Adrenal gland (tissue), 12 donors: ENCODE data around the gene CREB3L4. TPM values are rescaled to one million over a fixed set of nuclear protein-coding genes. Genes with fewer than 3 reads are reported as not detected.

Experiments
- DNase-seq, 7 donors: peaks; one replicate each; pipeline ENCODE4 v3.0.0-alpha.2; 2019 to 2020
- H3K27ac ChIP-seq, 5 donors: fragments of 200-600 bp; sonication (generic) in 4 of 5; 1 replicate in 3 of 5; 2 replicates in 2 of 5; pipeline versions ENCODE4 v1.5.1 to v1.8.0; 2016 to 2020; ENCODE audit warnings: mild to moderate bottlenecking in 1 of 5
- H3K27me3 ChIP-seq: fragments of 200-600 bp; 2 replicates; pipeline ENCODE4 v1.8.0; 2021
- H3K36me3 ChIP-seq, 2 donors: fragments of 200-600 bp; replicated peaks in 1 of 2; 1 replicate in 1 of 2; 2 replicates in 1 of 2; pipeline versions ENCODE4 v1.5.1 to v1.8.0; 2018 to 2022
- H3K4me1 ChIP-seq, 2 donors: fragments of 200-600 bp; replicated peaks in 1 of 2; 1 replicate in 1 of 2; 2 replicates in 1 of 2; pipeline versions ENCODE4 v1.5.1 to v1.8.0; 2018 to 2021
- H3K4me3 ChIP-seq, 4 donors: fragments of 200-600 bp; sonication (generic) in 3 of 4; one replicate each; pipeline ENCODE4 v1.5.1; 2016 to 2018
- H3K9me3 ChIP-seq, 3 donors: fragments of 200-600 bp; sonication (generic) in 1 of 3; replicated peaks in 1 of 3; 1 replicate in 2 of 3; 2 replicates in 1 of 3; pipeline versions ENCODE4 v1.5.1 to v1.8.0; 2016 to 2021
- CTCF ChIP-seq, 6 experiments: fragments of 450-650 bp in 4 of 6; fragments of 200-600 bp in 2 of 6; sonication (generic) in 1 of 6; IDR thresholded peaks; 1 replicate in 5 of 6; 2 replicates in 1 of 6; pipeline versions ENCODE4 v1.5.1 to v1.8.0; 2016 to 2021; ENCODE audit warnings: antibody characterized with exemption in 6 of 6, mild to moderate bottlenecking in 2 of 6, moderate library complexity in 1 of 6
- POLR2A ChIP-seq, 2 donors: fragments of 450-650 bp; IDR thresholded peaks; one replicate each; pipeline ENCODE4 v1.6.1; 2017; ENCODE audit warnings: antibody characterized with exemption in 2 of 2, mild to moderate bottlenecking in 2 of 2, moderate library complexity in 1 of 2
- WGBS, 4 donors: extraction: QIAGEN DNeasy Blood & Tissue Kit in 2 of 4; methylation state at CpG; one replicate each; pipeline versions ENCODE4 v1.1.5 to v1.1.7; 2013 to 2017; 5-methylcytosine and 5-hydroxymethylcytosine counted together
- intact Hi-C, 2 donors: fragments of 100-400 bp; cut with DNase I; formaldehyde crosslinking; loops; one replicate each; pipeline versions ENCODE4 v1.14.1 to v1.15.0; 2022 to 2023
- polyA plus RNA-seq, 3 donors: library from polyadenylated mRNA; stranded (reverse); fragments of 200-250 nt in 2 of 3; fragments of 350-450 nt in 1 of 3; fragmentation: Illumina TruSeq in 1 of 3; extraction: RNeasy Lipid Tissue Mini Kit (QIAGEN cat#74804) in 1 of 3; gene quantifications; one replicate each; pipeline ENCODE4 v1.2.3, GENCODE V29; 2013 to 2014
- total RNA-seq, 9 donors: library from RNA; depleted of rRNA in 4 of 9; stranded (reverse); fragments of >200 nt in 4 of 9; fragments of 120-200 nt in 1 of 9; fragmentation: NEBNext Ultra II Directional in 1 of 9; extraction: Animal tissue kit (Norgen Biotek cat#: 25700) in 1 of 9; gene quantifications; one replicate each; pipeline versions ENCODE4 v1.1.0 to v1.2.4, GENCODE V29; 2013 to 2023
- donor health status: healthy with polysubstance abuse.
- donor health status: Bipolar disorder and iron deficiency.
- donor health status: DM: yes; HTN: yes; CAD: no.
- donor health status: DM: no; HTN: no; CAD: no.
- donor health status: DM: no; HTN: no; CAD: no.
- donor health status: DM: yes; HTN: yes; CAD: no.

Gene CREB3L4
- total and polyA plus RNA-seq, 12 donors, result 5.1 to 21.8 (median 15.1) TPM

- no peak for DNase-seq
- peak overlapping the region in 4 of 5 donors; percentile 92 to 100 (median 96) for H3K27ac ChIP-seq
Measured at GRCh38 chr1:153944005-153944826, 23.5 kb upstream of the CREB3L4 start.

DNA sequence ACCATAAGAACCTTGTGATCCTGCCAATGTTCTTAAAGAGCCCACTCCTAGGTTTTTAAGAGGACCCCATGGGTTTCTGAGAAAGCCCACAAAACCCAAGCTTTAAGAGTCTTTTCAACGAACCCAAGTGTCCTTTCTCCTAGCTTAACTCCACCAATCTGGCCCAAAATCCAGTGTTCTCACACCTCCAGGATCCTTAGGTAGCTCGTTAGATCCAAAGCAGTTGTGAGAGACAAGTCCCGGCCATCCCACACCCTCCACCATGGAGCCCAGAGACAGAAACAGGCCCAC lies 22.9 kb upstream of the CREB3L4 start:
- no peak for DNase-seq
- no peak for TF ChIP-seq CTCF (IDR thresholded peaks at IDR 0.05)
- peaks cover 0 to 7% of the 10 kb centered on the region in 2 donors for H3K4me1 ChIP-seq
- intact Hi-C loops, result loop anchor here (10.0 kb wide), 1 partner anchor 150 kb away; no protein-coding TSS in a partner anchor
- H3K9me3 ChIP-seq, result no peaks in the 10 kb centered on the region
- peak overlapping the region; percentile 82 to 100 (median 94) for H3K27ac ChIP-seq
- H3K4me3 ChIP-seq, result peak overlapping the region in 2 of 4 donors; percentile 8 to 98
- no peaks in the 10 kb centered on the region for H3K27me3 ChIP-seq
- 65 to 82% (median 71%) methylated on average over 3 of the region's 3 CpGs for WGBS, 4 donors
- H3K36me3 ChIP-seq, result peaks cover 0 to 52% of the 10 kb centered on the region in 2 donors

More at GRCh38 chr1:153944005-153944826, 23.5 kb upstream of the CREB3L4 start:
- Histone ChIP-seq H3K4me3 (peak overlapping the region in 1 of 4 donors; percentile 98), H3K36me3 (peaks cover 0 to 52% of the 10 kb centered on the region in 2 donors), H3K9me3 (no peaks in the 10 kb centered on the region), H3K27me3 (no peaks in the 10 kb centered on the region), H3K4me1 (peaks cover 0 to 7% of the 10 kb centered on the region in 2 donors)
- TF ChIP-seq CTCF (IDR thresholded peaks at IDR 0.05), result no peak
- TF ChIP-seq POLR2A (IDR thresholded peaks at IDR 0.05), result no peak
- 82 to 84% (median 82%) methylated on average over 13 to 15 of the region's 15 CpGs for WGBS, 4 donors
- intact Hi-C loops, result loop anchor here (10.0 kb wide), 1 partner anchor 149 kb away; no protein-coding TSS in a partner anchor

- Histone ChIP-seq H3K4me1 (peaks cover 0 to 7% of the 10 kb centered on the region in 2 donors), H3K36me3 (peaks cover 0 to 52% of the 10 kb centered on the region in 2 donors), H3K9me3 (no peaks in the 10 kb centered on the region), H3K27me3 (no peaks in the 10 kb centered on the region), H3K27ac (peak overlapping the region; percentile 82 to 100 (median 94)), H3K4me3 (peak overlapping the region in 3 of 4 donors; percentile 42 to 98 (median 46))
- no peak for TF ChIP-seq POLR2A (IDR thresholded peaks at IDR 0.05)
- TF ChIP-seq CTCF (IDR thresholded peaks at IDR 0.05), result no peak
- WGBS, 4 donors, result 35 to 70% (median 46%) methylated on average over 7 to 12 of the region's 12 CpGs
- intact Hi-C loops, result loop anchor here (10.0 kb wide), 1 partner anchor 150 kb away; no protein-coding TSS in a partner anchor
- DNase-seq, result peak; percentile 50 to 79 (median 65)
Measured at GRCh38 chr1:153945131-153945794, 22.4 kb upstream of the CREB3L4 start.
